K562 (cell line): ENCODE results near the gene ETV7. TPM values are rescaled to one million over a fixed set of nuclear protein-coding genes. Genes with fewer than 3 reads are reported as not detected.

Experiments
- ATAC-seq: fragments of 200-7000 bp; cut with Tn5 transposase; 3 replicates; pipeline ENCODE4 v1.9.1; 2020; ENCODE audit warnings: moderate library complexity
- BruUV-seq: library from RNA; stranded (reverse); fragments of 400-500 nt; replicated peaks from 2 replicates; lab custom pipeline; 2021; lab: Mats Ljungman, UMichigan
- CTCF ChIA-PET: fragments of 300-600 bp; formaldehyde crosslinking; extraction: SDS; loops from one replicate; lab custom pipeline; 2021; ENCODE audit warnings: low intra/inter-chr PET ratio; lab: Yijun Ruan, JAX
- POLR2A ChIA-PET: fragments of 300-600, 350-650 bp; sonication (Branson Sonifier 250); formaldehyde crosslinking; extraction: SDS; loops from one replicate; lab custom pipeline; 2021; ENCODE audit warnings: antibody characterized with exemption, inconsistent platforms; lab: Yijun Ruan, JAX
- DNase-seq, 4 experiments: peaks; one replicate each; pipeline versions ENCODE4 v3.0.0 to v3.0.0-alpha.2; 2011 to 2018; ENCODE audit warnings: low spot score in 3 of 4, mixed read lengths in 3 of 4; ENCODE audit errors: extremely low read depth in 1 of 4
- FAIRE-seq: peaks from 2 replicates; lab custom pipeline; 2011; peaks lifted over from hg19 to GRCh38; lab: Jason Lieb, UNC
- H2AFZ ChIP-seq: 2 replicates; pipeline ENCODE4 v1.6.0; 2011; ENCODE audit warnings: low read depth, low read length, control low read depth, inconsistent platforms
- H3K27ac ChIP-seq: fragments of 200-600 bp; 3 replicates; pipeline ENCODE4 v1.8.0; 2011; ENCODE audit warnings: low read depth, mild to moderate bottlenecking, control low read depth, inconsistent platforms, low read length, moderate library complexity, mixed read lengths; ENCODE audit errors: extremely low read depth
- H3K27me3 ChIP-seq, 2 experiments: fragments of 300-600 bp in 1 of 2; 2 replicates in 1 of 2; 3 replicates in 1 of 2; pipeline versions ENCODE4 v1.6.0 to v1.8.0; 2011; ENCODE audit warnings: inconsistent platforms in 2 of 2, low read length in 2 of 2, mild to moderate bottlenecking in 1 of 2, mixed read lengths in 1 of 2, moderate library complexity in 1 of 2; ENCODE audit not compliant: control insufficient read depth in 2 of 2, insufficient read depth in 2 of 2
- H3K36me3 ChIP-seq: fragments of 300-600 bp; 3 replicates; pipeline ENCODE4 v1.8.0; 2011; ENCODE audit warnings: mild to moderate bottlenecking, low read length, inconsistent platforms; ENCODE audit not compliant: control insufficient read depth, insufficient read depth
- H3K4me1 ChIP-seq, 2 experiments: fragments of 200-600 bp in 1 of 2; replicated peaks in 1 of 2; 2 replicates in 1 of 2; 3 replicates in 1 of 2; pipeline versions ENCODE4 v1.5.1 to v1.8.0; 2011; ENCODE audit warnings: inconsistent platforms in 2 of 2, low read length in 2 of 2, mild to moderate bottlenecking in 1 of 2, mixed read lengths in 1 of 2, moderate library complexity in 1 of 2; ENCODE audit not compliant: control insufficient read depth in 2 of 2, insufficient read depth in 2 of 2
- H3K4me2 ChIP-seq: 2 replicates; pipeline ENCODE4 v1.6.1; 2011; ENCODE audit warnings: low read length, control low read depth, inconsistent platforms, mixed read lengths; ENCODE audit not compliant: insufficient read depth
- H3K4me3 ChIP-seq: fragments of 200-600 bp; sonication (generic), shearing (Covaris generic); 2 replicates; pipeline ENCODE4 v1.5.1; 2016; ENCODE audit warnings: control low read depth, inconsistent platforms
- H3K79me2 ChIP-seq: fragments of 200-600 bp; 3 replicates; pipeline ENCODE4 v1.8.0; 2011; ENCODE audit warnings: low read length, inconsistent platforms; ENCODE audit not compliant: control insufficient read depth, insufficient read depth
- H3K9ac ChIP-seq, 2 experiments: 2 replicates each; pipeline versions ENCODE4 v1.6.0 to v1.6.1; 2011; ENCODE audit warnings: low read depth in 2 of 2, low read length in 2 of 2, control low read depth in 1 of 2, inconsistent platforms in 1 of 2, mild to moderate bottlenecking in 1 of 2, mixed read lengths in 1 of 2; ENCODE audit not compliant: insufficient read depth in 1 of 2
- H3K9me1 ChIP-seq: one replicate; pipeline ENCODE4 v1.6.0; 2011; ENCODE audit warnings: inconsistent platforms, mild to moderate bottlenecking, low read length, moderate library complexity; ENCODE audit not compliant: control insufficient read depth, insufficient read depth
- H3K9me3 ChIP-seq: replicated peaks from 2 replicates; pipeline ENCODE4 v1.5.1; 2011; ENCODE audit warnings: low read depth, low read length, inconsistent platforms; ENCODE audit not compliant: control insufficient read depth, insufficient read depth
- H4K20me1 ChIP-seq: replicated peaks from 2 replicates; pipeline ENCODE4 v1.6.1; 2011; ENCODE audit warnings: low read length, inconsistent platforms, mixed read lengths; ENCODE audit not compliant: control insufficient read depth, insufficient read depth
- CCNT2 ChIP-seq: IDR thresholded peaks from 2 replicates; pipeline ENCODE4 v1.6.1; 2011; ENCODE audit warnings: borderline replicate concordance, low read depth, mild to moderate bottlenecking, moderate library complexity, mixed read lengths, low read length; ENCODE audit not compliant: insufficient read length; ENCODE audit errors: extremely low read depth
- ETV6 ChIP-seq, 3 experiments: fragments of 150-350 bp in 1 of 3; sonication (generic) in 1 of 3; formaldehyde crosslinking in 1 of 3; IDR thresholded peaks; 2 replicates each; pipeline versions ENCODE4 v1.6.1 to v1.8.0; 2014 to 2022; ENCODE audit warnings: borderline replicate concordance in 2 of 3, low read depth in 2 of 3, antibody characterized with exemption in 1 of 3, low read length in 1 of 3, mild to moderate bottlenecking in 1 of 3, missing genetic modification reagents in 1 of 3
- GTF3C2 ChIP-seq: IDR thresholded peaks from 3 replicates; pipeline ENCODE4 v1.6.1; 2011; ENCODE audit warnings: borderline replicate concordance, mild to moderate bottlenecking, moderate library complexity; ENCODE audit not compliant: insufficient read length; ENCODE audit errors: extremely low read depth
- HLTF ChIP-seq: fragments of 450-650 bp; IDR thresholded peaks from 2 replicates; pipeline ENCODE4 v1.6.1; 2016
- KLF16 ChIP-seq: IDR thresholded peaks from 2 replicates; pipeline ENCODE4 v1.6.1; 2016; ENCODE audit warnings: antibody characterized with exemption
- LEF1 ChIP-seq: fragments of 450-650 bp; IDR thresholded peaks from 2 replicates; pipeline ENCODE4 v1.6.1; 2016; ENCODE audit warnings: mild to moderate bottlenecking
- NR4A1 ChIP-seq, 2 experiments: fragments of 250-450 bp in 1 of 2; fragments of 450-650 bp in 1 of 2; sonication (Bioruptor Pico) in 1 of 2; IDR thresholded peaks; 2 replicates each; pipeline versions ENCODE4 v1.4.0 to v1.6.1; 2016 to 2020; ENCODE audit warnings: mild to moderate bottlenecking in 2 of 2, missing compliant biosample characterization in 1 of 2, missing genetic modification characterization in 1 of 2, moderate library complexity in 1 of 2
- SMAD2 ChIP-seq: fragments of 150-350 bp; IDR thresholded peaks from 2 replicates; pipeline ENCODE4 v1.6.1; 2014; ENCODE audit warnings: low read depth, mild to moderate bottlenecking, low read length
- STAT5B ChIP-seq: fragments of 250-450 bp; sonication (Bioruptor Pico); IDR thresholded peaks from 2 replicates; pipeline ENCODE4 v1.8.0; 2021; ENCODE audit warnings: mild to moderate bottlenecking, inconsistent platforms
- U2AF1 ChIP-seq: fragments of 200-400 bp; formaldehyde crosslinking; optimal IDR thresholded peaks from 2 replicates; pipeline ENCODE3; 2017; ENCODE audit warnings: mild to moderate bottlenecking, low read depth, low read length, moderate library complexity
- ZNF354B ChIP-seq: fragments of 250-450 bp; sonication (Bioruptor Pico); IDR thresholded peaks from 2 replicates; pipeline ENCODE4 v1.4.0; 2020
- WGBS: fragments of 100-300 bp; shearing (Covaris generic); methylation state at CpG from one replicate; pipeline ENCODE4 v1.1.6; 2016; ENCODE audit warnings: low coverage, mixed read lengths; ENCODE audit not compliant: insufficient coverage; ENCODE audit errors: missing lambda C conversion rate; 5-methylcytosine and 5-hydroxymethylcytosine counted together
- in situ Hi-C: fragments of 300-500 bp; cut with MboI; formaldehyde crosslinking; loops from 4 replicates; pipeline ENCODE4 v1.15.0; 2018; ENCODE audit warnings: inconsistent platforms, mixed read lengths
- intact Hi-C: fragments of 100-400 bp; cut with micrococcal nuclease; formaldehyde crosslinking; loops from 2 replicates; pipeline ENCODE4 v1.14.2; 2022
- polyA plus RNA-seq, 8 experiments: library from polyadenylated mRNA; depleted of rRNA in 4 of 8; stranded (reverse) in 5 of 8; unstranded in 3 of 8; fragments of >200 nt; fragmentation: Nextera tagmentation in 2 of 8; fragmentation: Illumina TruSeq in 1 of 8; extraction: Ambion mirVana in 2 of 8; extraction: Trizol in 1 of 8; gene quantifications; 2 replicates each; pipeline versions ENCODE4 v1.2.1 to v1.2.3, GENCODE V29; 2011 to 2014; ENCODE audit warnings: inconsistent platforms in 1 of 8, missing spikeins in 1 of 8
- total RNA-seq, 7 experiments: library from RNA; depleted of rRNA in 6 of 7; stranded (reverse); fragments of >200 nt in 6 of 7; fragmentation: Illumina TruSeq in 2 of 7; extraction: Trizol in 2 of 7; gene quantifications; 2 replicates each; pipeline versions ENCODE4 v1.2.1 to v1.2.3, GENCODE V29; 2011 to 2021; ENCODE audit warnings: low replicate concordance in 1 of 7

The ETV7 gene
- total and polyA plus RNA-seq, 9 of the 15 experiments (the other 6 are each of a cell fraction or from before 2014, with no cell fraction given) = 0.07 to 0.22 (median 0.14) TPM; not detected in 3

GRCh38 chr6:36402481-36402880 lies 15.0 kb upstream of the ETV7 start (continued):
- no peak for TF ChIP-seq GTF3C2

- Histone ChIP-seq H3K4me2 (no peak overlapping the region), H3K79me2 (no peaks in the 10 kb centered on the region), H4K20me1 (no peaks in the 10 kb centered on the region)
- intact Hi-C loops = no loop called here
- DNase-seq = no peak
- TF ChIP-seq ETV6 (IDR thresholded peaks at IDR 0.05; ENCODE audit: borderline replicate concordance in 1 of 2, low read depth in 2 of 2, low read length in 1 of 2) (no peak), ETV6 (CRISPR knock-in tag; IDR thresholded peaks at IDR 0.05; ENCODE audit: borderline replicate concordance) (no peak), CCNT2 (no peak), U2AF1 (no peak), HLTF (no peak), NR4A1 (CRISPR knock-in tag; IDR thresholded peaks at IDR 0.05) (no peak), NR4A1 (tag; IDR thresholded peaks at IDR 0.05) (no peak), KLF16 (no peak), STAT5B (CRISPR knock-in tag) (no peak), ZNF354B (CRISPR knock-in tag) (no peak), LEF1 (no peak), SMAD2 (no peak)
- TF ChIP-seq, all 486 proteins: peak for 0
- no peak for FAIRE-seq
- H3K9ac ChIP-seq = no peak overlapping the region
- ChIA-PET POLR2A (no interaction called here), CTCF (no interaction called here)
- H3K4me3 ChIP-seq = no peak overlapping the region
- no peaks in the 10 kb centered on the region for H3K4me1 ChIP-seq
- BruUV-seq = no TSS peak
- H3K27me3 ChIP-seq = peaks cover 9 to 30% of the 10 kb centered on the region in 2 experiments; a peak in 4 of 5 replicates
- H3K9me3 ChIP-seq = no peaks in the 10 kb centered on the region
- H2AFZ ChIP-seq = no peak overlapping the region
- ATAC-seq = no peak
- no peaks in the 10 kb centered on the region for H3K9me1 ChIP-seq
- WGBS = 0% methylated on average over 1 of the region's 1 CpG
- H3K36me3 ChIP-seq = no peaks in the 10 kb centered on the region
- in situ Hi-C loops = no loop called here
- no peak overlapping the region for H3K27ac ChIP-seq
Measured at GRCh38 chr6:36399970-36400369, 12.5 kb upstream of the ETV7 start.
